ENCODE measurements around the gene ANP32A. TPM values are rescaled to one million over a fixed set of nuclear protein-coding genes. Genes with fewer than 3 reads are reported as not detected.

ANP32A gene
- total RNA-seq, 6 experiments from 2014 or later = 95.7 to 130 (median 118) TPM

GRCh38 chr15:68792901-68793766 lies 27.6 kb downstream of the ANP32A start:
- peaks cover 37% of the 10 kb centered on the region for H3K4me1 Mint-ChIP-seq (ENCODE audit: low read depth)
- no peak for DNase-seq
- TF ChIP-seq, protein P1, sequence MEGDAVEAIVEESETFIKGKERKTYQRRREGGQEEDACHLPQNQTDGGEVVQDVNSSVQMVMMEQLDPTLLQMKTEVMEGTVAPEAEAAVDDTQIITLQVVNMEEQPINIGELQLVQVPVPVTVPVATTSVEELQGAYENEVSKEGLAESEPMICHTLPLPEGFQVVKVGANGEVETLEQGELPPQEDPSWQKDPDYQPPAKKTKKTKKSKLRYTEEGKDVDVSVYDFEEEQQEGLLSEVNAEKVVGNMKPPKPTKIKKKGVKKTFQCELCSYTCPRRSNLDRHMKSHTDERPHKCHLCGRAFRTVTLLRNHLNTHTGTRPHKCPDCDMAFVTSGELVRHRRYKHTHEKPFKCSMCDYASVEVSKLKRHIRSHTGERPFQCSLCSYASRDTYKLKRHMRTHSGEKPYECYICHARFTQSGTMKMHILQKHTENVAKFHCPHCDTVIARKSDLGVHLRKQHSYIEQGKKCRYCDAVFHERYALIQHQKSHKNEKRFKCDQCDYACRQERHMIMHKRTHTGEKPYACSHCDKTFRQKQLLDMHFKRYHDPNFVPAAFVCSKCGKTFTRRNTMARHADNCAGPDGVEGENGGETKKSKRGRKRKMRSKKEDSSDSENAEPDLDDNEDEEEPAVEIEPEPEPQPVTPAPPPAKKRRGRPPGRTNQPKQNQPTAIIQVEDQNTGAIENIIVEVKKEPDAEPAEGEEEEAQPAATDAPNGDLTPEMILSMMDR (IDR thresholded peaks at IDR 0.05) = no peak
- H3K27me3 Mint-ChIP-seq (ENCODE audit: insufficient read depth) = peaks cover 1% of the 10 kb centered on the region; the same call in 1 of the 2 replicates
- no peaks in the 10 kb centered on the region for H3K9me3 Mint-ChIP-seq
- no peak overlapping the region for H3K4me3 Mint-ChIP-seq
- no peak overlapping the region for H3K27ac Mint-ChIP-seq
- H3K36me3 Mint-ChIP-seq (ENCODE audit: low read depth) = no peaks in the 10 kb centered on the region

GRCh38 chr15:68791431-68792283 lies 29.0 kb downstream of the ANP32A start:
- H3K27ac Mint-ChIP-seq = no peak overlapping the region
- peaks cover 1% of the 10 kb centered on the region; the same call in 1 of the 2 replicates for H3K27me3 Mint-ChIP-seq (ENCODE audit: insufficient read depth)
- peaks cover 31% of the 10 kb centered on the region for H3K4me1 Mint-ChIP-seq (ENCODE audit: low read depth)

GRCh38 chr15:68790910-68791309 lies 29.8 kb downstream of the ANP32A start:
- H3K9me3 Mint-ChIP-seq = no peaks in the 10 kb centered on the region
- H3K36me3 Mint-ChIP-seq (ENCODE audit: low read depth) = peaks cover 5% of the 10 kb centered on the region
- H3K27ac Mint-ChIP-seq = no peak overlapping the region
- peaks cover 26% of the 10 kb centered on the region for H3K4me1 Mint-ChIP-seq (ENCODE audit: low read depth)
- TF ChIP-seq, protein P1 (IDR thresholded peaks at IDR 0.05) = no peak
- no peak for DNase-seq
- H3K4me3 Mint-ChIP-seq = no peak overlapping the region
- H3K27me3 Mint-ChIP-seq (ENCODE audit: insufficient read depth) = peaks cover 1% of the 10 kb centered on the region; the same call in 1 of the 2 replicates

More at GRCh38 chr15:68791431-68792283, 29.0 kb downstream of the ANP32A start:
- TF ChIP-seq, protein P1 (IDR thresholded peaks at IDR 0.05) = no peak
- no peaks in the 10 kb centered on the region for H3K9me3 Mint-ChIP-seq
- DNase-seq = no peak
- no peak overlapping the region for H3K4me3 Mint-ChIP-seq
- H3K36me3 Mint-ChIP-seq (ENCODE audit: low read depth) = peaks cover 3% of the 10 kb centered on the region; the same call in 1 of the 2 replicates

DNA sequence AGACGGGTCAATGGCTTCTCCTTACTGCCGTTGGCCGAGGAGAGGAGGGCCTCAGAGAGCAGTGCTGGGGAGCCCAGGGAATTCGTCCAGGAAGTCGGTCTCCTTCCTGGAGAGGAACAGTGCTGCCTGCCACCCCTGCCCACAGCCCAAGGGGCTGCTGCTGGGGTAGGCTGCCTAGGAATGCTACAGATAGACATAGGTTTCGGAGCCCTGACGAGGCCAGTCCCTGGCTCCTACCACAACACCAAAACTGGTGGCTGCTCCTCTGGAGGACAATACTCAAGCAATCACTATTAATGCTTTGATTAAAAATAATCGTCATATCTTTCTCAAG lies 30.5 kb downstream of the ANP32A start:
- Mint-ChIP-seq H3K4me1 (ENCODE audit: low read depth) (peaks cover 19% of the 10 kb centered on the region), H3K4me3 (no peak overlapping the region), H3K9me3 (no peaks in the 10 kb centered on the region), H3K27me3 (ENCODE audit: insufficient read depth) (peaks cover 1% of the 10 kb centered on the region; the same call in 1 of the 2 replicates), H3K27ac (no peak overlapping the region), H3K36me3 (ENCODE audit: low read depth) (peaks cover 11% of the 10 kb centered on the region)
- TF ChIP-seq, protein P1 (IDR thresholded peaks at IDR 0.05) = no peak
- DNase-seq = no peak

- Mint-ChIP-seq H3K9me3 (no peaks in the 10 kb centered on the region), H3K27ac (no peak overlapping the region), H3K4me1 (ENCODE audit: low read depth) (peaks cover 14% of the 10 kb centered on the region), H3K4me3 (no peak overlapping the region), H3K36me3 (ENCODE audit: low read depth) (peaks cover 11% of the 10 kb centered on the region), H3K27me3 (ENCODE audit: insufficient read depth) (peaks cover 1% of the 10 kb centered on the region; the same call in 1 of the 2 replicates)
- DNase-seq = no peak
- TF ChIP-seq, protein P1 (IDR thresholded peaks at IDR 0.05) = no peak
Observed at GRCh38 chr15:68789534-68790241, 31.0 kb downstream of the ANP32A start.
